ENCODE measurements around the gene TNFRSF1B.
A peak's percentile ranks its signal among the peaks of the same experiment; 100 is the strongest.

TNFRSF1B gene

DNA sequence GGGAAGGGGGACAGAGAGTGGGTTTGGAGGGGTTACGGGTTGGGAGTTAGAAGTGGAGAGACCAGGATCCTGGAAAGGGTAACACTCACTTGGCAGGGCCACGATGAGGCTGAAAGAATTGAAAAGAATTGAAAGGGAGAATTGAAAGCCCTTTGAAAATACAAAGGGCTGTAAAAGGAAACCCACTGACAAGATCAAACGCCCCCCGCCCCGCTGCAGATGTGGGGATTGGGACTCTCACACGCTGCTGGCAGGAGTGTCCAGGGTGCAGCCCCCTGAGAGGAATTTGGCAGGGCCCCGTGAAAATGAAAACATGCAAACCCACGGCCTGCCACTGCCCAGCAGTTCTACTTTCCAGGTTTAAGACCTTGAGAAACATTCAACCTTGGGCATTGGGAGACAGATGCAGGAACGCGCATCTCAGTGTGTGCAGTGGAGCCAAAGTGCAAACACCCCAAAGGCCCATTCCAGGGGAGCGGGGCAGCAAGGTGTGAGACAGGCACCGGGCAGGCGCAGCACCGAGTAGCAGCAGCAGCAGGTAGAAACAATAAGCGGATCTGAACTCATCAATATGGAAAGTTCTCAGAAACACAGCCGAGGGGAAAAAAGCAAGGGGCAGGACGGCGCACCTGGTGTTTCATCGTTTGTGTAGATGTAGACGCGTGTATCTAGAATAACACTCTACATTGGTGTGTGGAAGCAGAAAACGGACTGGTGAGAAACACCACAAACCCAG is 8.3 kb upstream of the TNFRSF1B start:
- DNase-seq = no peak

DNA sequence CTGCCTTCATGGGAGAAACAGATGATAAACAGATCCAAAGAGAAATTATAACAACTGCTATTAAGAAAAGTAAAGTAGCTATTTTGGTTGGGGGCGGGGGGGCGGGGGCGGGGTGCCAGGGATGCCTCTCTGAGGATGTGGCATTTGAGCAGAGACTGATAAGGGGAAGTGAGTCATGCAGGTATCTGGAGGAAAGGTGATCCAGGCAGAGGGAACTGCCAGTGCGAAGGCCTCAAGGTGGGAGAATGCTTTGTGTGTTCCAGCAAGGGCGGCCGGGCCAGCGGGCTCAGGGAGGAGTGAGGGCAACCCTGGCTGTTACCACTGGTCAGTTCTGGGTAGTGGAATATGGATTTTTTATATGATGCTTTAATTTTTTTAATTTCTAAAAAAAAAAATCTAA is 7.0 kb upstream of the TNFRSF1B start:
- no peak for DNase-seq

DNA sequence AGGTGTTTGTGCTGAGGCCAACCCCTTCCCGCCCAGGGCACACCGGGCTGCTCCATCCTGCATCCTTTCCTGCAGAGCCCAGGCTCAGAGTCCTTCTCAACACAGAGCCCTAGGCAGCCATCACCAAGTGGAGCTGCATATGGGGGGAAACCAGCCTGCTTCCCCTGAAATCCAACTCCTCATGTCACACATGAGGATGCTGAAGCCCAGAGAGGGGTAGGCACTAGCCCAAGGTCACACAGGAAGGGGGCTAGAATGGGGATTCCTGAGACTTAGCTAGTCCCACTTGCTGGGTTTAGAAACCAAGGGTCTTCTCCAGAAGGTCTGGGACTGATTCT is 5.5 kb upstream of the TNFRSF1B start:
- DNase-seq = no peak

DNA sequence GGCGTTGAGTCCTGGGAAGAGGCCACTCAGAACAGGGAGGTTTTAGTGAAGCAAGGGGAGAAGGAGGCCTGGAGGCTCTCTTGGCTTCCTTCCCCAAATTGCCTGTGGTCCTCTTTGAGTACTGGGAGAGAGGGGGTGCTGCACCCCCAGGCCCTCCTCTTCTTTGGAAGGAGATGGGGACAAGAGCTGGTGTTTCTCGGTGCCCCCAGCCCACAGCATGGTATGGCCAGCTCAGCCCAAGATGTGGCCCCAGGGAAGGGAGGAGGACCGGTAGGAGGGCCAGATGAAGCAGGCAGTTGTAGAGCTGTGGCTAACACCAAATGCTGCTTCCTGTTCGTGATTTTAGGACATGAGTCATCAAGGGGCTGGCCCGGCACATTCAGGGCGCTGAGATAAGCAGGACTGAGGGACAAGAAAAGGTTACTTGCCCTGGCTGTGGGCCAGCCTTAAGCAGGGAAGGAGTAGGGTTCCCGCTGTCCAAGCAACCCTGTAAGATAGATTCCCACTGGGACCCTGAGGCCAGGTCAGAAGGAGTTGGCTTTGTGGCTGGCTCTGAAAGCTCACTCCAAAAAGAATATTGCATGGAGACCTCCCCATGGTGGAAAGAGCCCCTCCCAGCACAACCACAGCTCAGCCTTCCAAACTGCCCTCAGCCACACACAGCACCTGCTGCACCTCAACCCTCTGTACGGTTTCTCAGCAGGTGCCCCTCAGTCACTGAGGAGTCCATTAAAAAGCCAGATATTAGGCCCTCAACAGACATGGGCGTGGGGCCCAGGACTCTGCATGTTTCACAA is 4.9 kb upstream of the TNFRSF1B start:
- DNase-seq = peak; percentile 91

DNA sequence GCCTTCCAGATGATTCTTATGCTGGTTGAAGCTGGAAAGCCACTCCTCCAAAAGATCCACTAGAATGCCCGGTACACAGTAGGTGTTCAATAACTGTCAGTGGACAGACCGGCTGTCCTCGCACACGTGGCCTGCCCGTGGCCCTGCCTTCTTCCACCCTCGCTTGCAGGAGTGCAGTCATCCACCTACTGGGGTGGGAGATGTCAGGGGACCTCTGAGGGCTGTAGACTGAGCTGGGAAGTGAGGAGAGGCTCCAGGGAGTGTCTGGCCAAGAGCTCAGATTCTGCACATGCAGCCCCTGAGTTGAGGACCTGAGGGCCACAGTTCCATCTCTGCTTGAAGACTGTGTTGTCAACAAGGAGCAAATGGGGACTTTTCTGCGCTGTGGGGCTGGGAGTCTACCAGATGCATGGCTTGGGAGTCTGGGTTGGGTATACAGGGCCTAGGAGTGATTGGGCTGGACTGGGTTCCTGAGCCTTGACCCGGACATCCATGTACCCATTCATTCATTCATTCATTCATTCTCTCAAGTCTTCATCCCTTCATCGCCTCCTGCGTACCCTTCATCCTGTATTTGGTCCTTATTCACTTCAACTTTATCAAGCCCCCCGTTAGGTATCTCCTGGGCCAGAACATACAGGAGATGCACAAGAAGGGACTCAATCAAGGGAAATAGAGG is 4.2 kb upstream of the TNFRSF1B start:
- DNase-seq = no peak

DNA sequence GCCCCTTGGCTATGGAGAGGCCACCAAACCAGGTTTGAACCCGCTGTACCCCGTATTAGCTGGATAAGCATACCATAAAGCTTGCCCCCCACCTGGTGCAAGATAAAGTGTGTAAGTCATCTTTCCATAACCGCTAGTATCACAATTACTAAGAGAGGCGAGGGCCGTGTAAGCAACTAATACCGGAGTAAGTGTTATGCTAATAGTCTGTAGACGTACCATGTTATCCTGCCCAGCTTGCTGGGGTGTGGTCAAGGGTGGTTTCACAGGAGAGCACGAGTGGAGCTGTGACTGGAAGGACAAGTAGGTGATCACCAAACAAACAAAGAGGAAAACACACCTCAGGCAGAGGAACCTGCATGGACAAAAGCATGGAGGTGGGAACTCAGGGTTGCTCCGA is 3.6 kb upstream of the TNFRSF1B start:
- no peak for DNase-seq

DNA sequence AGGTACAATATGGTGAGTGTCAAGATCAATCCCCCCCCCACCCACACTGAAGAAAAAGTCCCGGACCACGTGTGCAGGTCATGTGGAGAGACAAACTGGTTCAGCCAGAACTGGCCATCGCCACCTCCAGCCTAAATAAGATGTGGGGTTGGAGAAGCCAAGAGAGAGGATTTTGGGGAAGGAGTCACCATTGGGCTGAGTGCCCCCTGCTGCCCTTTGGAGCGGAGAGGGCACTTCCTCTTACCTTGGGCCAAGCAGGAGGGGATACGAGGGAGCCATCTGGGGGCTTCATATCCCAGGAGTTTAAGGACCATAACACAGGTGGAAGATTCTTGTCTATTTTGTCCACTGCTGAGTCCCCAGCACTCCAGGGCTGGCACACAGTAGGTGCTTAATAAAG is 2.6 kb upstream of the TNFRSF1B start:
- no peak for DNase-seq

DNA sequence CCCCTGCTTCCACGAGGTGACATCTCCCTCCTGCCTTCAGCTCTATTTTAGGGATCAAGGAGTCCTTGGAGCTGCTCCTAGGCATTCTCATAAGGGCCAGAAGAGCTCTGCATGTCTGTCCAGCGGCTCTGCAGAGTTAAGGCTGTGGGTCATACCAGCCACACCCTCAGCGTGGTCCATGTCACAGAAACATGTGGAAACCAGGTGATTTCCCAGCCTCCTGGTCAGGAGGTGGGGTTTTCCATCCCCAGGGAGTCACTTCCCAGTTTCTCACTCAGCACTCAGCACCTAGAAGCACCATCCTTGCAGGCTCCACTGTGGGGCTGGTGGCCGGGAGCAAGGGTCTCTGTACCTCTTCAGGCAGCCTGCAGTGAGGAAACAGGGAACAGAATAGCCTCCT is 1.4 kb upstream of the TNFRSF1B start:
- DNase-seq = no peak

DNA sequence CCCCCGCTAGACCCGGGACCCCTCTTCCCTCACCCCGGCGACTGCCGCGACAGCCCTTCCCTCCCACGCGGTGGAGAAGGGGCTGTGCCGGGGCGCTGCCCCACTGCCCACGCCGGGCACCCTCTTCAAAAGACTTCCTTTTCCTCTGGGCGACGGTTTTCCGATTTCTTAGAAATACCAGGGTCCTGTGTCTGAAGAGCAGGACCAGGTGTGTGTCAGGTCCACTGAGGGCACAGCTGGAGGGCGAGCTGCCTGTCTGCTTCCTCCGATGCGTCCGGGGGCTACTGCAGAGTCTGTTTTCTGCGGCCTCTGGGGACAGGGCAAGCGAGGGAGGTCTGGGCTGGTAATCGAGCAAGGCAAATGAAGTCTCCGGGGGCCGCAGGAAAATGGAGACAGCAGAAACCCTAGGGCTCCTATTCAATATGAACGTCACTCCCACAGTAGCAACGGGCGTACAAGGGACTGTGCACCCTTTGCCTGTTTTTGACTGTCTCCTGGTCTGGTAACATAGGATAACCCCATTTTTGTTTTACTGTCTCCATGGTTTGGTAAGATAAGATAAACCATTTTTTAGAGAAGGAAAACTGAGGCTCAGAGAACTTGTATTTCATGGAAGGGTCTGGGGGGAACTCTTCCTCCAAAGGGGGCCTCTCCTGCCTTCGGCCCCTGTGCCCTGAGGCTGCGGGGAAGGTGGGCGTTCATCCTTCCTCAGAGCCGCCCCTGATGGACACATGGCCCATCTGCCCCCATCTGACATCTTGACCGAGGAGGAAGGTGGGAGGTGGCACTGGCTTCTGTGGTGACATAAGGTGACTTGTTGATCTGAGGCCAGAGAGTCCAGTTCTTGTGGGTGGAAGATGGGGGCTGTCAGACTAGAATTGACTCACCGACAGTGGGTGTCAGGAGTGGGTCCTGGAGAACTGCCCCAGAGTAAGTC is 970 bp downstream of the TNFRSF1B start:
- peak; percentile 22 for DNase-seq

DNA sequence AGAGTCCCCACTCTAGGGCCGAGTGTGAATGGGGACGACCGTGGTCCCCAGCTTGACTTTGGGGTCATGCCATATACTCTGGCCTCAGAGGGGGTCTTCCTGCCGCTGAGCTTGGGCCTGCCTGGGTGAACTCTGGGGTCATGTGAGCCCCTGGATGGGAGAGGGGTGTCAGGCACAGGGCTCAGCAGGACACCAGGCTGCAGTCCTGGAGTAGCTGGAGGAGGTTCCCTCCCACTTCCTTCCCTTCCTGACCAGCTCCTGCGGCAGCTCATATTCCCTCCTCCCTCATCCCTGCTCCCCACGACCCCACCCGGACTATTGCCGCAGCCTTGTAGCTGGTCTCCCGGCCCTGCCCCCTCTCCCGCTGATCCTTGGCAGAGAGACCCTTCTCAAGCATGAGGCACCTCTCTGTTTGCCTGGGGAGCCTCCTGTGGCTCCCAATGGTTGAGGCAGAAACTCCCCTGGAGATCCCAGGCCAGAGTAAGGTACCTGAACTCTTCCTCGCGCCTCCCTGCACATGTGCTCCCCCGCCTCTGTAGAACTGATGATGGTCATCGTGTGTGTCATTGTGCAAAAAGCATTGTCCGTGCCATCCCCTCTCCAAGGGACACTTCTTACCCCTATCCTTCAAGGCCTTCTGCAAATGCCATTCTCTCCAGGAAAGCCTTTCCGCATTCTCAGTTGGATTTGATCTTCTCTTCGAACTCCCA is 1.8 kb downstream of the TNFRSF1B start:
- DNase-seq = no peak

DNA sequence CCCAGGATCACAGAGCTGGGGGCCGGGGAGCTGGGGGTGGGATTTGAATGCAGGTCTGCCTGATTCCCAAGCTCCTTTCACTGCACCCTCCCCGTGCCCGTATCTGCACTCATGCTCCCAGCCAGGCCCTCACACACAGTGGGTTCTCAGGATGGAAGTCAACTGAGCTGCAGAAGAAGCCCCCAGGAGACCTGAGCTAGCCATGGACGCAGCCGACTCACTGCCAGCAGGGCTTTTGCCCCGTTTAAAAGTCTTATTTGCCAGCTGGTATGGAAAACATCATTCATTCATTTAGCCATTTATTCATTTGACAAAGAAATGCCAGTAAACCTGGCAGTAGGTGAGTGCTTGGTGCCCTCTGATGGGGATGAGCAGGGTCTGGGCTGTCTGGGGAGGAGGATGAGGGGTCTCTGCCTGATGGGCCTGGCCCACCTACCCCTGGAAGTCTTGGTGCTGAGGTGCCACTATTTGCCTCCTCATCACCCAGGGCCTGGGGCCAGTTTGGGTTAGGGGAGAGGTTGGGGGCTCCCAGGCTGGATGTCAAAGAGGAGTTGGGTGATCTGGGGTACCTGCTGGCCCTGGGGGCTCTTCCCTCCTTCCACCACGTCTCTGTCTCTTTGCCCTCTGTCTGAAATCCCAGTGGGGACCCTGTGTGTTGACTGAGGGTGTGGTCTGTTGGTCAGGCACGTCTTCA is 2.8 kb downstream of the TNFRSF1B start:
- DNase-seq = no peak

DNA sequence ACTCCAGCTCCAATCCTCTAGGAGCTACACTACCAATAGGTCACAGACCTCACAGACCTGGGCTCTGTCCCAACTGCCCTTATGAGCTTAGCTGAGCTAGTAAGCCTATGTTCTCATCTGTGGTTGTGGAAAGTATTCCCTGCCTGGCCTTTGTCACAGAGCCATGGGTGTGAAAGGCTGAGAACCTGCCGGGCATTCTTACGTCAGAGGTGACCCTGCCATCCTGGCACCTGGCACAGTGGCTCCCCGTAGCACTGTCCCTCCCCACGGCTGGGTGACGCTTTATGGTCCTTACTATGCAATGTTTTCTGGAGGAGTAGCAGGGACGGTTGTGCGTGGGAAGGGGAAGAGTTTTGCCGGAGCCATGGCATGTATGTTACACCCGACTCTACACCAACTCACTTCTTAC is 3.5 kb downstream of the TNFRSF1B start:
- DNase-seq = no peak

DNA sequence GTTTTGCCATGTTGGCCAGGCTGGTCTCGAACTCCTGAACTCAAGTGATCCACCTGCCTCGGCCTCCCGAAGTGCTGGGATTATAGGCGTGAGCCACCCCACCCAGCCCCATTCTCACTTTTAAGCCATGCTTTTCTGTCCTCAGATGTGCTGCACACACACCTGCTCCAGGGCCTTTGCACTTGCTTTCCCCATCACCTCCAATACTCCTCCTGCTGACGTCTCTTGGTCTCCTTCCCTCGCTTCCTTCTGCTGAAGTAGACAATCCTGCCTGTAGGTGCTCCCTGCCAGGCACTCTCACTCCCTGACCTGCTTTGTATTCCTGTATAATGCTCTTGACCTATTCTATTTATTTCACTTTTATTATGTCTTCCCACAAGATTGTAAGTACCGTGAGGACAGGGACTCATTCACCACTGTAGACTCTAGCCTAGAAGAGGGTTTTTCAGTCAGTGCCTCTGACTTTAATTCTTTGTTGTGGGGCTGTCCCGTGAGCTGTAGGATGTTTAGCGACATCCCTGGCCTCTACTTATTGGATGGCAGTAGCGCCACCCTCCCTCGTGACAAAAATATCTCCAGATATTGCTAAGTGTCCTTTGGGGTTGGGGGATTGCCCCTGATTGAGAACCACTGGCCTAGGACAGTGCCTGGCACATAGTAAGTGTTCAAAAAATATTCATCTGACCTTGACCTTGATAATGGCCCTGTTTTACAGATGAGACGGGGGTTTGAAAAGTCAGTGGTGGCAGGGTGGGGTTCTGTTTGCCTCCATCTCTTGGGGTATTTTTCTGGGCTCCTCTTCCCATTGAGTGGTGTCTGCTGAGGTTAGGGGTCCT is 4.6 kb downstream of the TNFRSF1B start:
- no peak for DNase-seq

DNA sequence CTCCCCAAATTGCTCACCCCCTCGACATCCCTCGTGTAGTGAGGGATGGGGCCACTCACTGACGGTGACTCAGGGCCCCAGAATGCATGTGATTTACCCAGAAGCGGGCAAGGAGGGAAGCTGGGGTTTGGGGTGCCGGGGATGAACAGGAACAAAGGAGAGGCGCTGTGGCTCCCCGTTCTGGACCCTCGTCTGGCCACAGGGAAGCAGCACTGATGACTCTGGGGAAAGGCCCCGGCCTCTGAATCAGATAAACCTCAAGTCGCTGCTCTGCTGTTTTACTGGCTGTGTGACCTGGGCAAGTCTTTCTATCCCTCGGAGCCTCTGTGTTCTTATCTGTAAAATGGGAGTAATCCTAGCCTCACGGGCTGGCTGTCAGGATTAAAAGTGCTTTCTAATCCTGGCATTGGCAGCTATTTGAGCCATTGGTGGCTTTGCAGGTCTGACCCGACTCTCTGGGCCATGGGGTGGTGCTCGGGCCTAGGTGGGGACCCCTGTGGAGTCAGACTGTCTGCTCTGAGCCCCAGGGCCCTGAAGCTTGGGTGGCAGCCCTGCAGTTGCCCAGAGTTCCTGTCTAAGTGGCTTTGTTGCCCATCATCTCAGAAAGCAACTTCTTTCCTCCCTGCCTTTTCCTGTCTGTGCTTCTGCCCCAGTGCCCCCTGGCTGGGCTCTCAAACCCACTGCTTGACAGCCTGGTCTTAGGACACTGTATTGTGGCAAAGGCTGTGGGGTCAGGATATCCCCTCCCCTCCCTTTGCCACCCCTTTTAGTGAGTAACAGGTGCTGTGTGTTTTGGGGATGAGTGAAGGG is 5.5 kb downstream of the TNFRSF1B start:
- DNase-seq = no peak

DNA sequence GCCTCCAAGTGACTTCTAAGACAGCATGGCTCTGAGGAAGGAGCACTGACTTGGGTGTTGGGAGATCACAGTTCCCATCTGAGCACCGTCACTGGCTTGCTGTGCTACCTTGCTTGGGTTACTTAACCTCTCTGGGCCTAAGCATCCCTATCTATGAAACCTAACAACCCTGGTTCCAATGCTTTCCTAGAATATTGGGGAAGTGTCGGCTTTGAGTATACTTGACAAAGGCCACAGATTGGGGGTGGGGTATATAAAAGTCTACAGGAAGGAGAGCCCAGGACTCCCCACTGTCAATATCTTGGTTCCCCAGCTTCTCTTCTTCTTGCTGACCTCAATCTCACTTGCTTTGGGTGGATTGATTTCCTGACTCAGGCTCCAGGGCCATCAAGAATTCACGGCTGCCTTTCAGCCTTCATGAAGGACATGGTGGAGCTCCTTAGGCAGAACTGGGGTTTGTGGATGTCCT is 6.3 kb downstream of the TNFRSF1B start:
- no peak for DNase-seq

DNA sequence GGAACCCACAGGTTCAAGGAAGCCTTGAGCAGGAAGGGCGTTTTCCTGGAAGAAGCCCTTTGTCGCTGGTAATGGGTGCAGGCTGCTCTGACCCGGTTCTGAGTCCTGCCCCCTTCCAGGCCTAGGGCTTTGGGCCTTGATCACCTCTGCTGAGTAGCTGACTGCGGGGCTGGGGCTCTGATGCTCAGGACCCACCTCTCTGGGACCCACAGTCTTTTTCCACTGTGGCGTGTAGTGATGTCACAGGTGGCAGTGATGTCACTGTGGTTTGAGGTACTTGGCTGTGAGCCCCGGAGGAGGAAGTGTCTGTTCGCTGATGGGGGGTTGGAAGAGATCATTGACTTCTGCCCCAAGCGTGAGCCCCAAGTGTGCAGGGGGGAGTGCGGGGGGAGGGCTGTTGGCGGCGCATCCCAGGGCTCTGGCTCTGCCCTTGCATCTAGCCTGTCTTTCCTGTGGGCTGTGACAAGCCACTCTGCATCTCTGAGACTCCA is 6.9 kb downstream of the TNFRSF1B start:
- peak; percentile 52 for DNase-seq

DNA sequence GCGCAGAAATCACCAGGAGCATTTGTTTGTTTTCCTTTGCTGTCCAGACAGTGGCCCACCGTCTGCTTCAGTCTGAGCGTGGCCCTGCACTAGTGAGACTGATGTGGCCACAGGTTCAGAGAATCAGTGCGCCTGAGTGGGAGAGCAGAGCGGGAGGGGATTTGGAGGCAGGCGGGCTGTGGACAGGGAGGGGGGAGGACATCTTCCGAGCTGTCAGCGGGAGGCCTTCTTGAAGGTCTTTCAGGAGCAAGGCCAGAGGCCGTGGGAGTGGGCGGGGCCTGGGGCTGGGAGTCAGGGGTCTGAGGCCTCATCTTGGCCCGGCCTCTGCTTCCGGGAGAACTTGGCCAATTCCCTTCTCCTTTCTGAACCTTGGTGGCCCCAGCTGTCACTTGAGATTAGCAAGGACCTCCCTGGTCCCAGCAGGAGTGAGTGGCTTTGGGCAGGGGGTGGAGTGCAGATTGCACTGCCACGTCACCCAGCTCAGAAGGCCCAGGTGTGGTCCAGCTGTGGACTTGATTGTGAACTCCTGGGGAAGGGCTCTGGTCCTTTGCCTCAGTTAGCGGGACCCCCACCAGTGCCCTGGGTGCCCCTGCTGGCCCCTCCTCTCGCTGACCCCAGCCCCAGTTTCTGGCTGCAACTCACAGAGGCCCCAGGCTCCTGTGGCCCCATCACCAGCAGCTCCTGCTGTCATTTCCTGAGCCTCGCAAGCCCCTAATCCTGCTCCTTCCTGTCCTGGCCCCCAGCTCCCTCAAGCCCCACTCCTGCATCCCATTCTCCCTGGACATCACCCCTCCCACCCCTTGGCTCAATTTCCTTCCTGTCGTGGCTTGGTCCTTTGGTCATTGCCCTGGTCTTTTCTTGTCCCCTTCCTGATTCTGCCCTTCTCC is 8.4 kb downstream of the TNFRSF1B start:
- no peak for DNase-seq
